NB4 (cell line): ENCODE data around the gene SGTA.

Experiments used
- CTCF ChIP-seq: IDR thresholded peaks from one replicate; pipeline ENCODE4 v1.5.1; 2012; ENCODE audit warnings: low read depth, low read length
- POLR2A ChIP-seq: IDR thresholded peaks from 2 replicates; pipeline ENCODE4 v1.6.1; 2011; ENCODE audit warnings: mild to moderate bottlenecking; ENCODE audit not compliant: insufficient read length; ENCODE audit errors: extremely low read depth

- no peak for TF ChIP-seq CTCF
- TF ChIP-seq POLR2A = no peak
Measured at GRCh38 chr19:2793126-2793525, 10.1 kb upstream of the SGTA start.
